Measurements from ENCODE around the gene HACD3. TPM values are rescaled to one million over a fixed set of nuclear protein-coding genes. Genes with fewer than 3 reads are reported as not detected.
"Not testable (repeated sequence)": the region's sequence is repeated elsewhere in the genome, so short reads cannot be mapped to it uniquely, and the experiment has no call there.

The HACD3 gene
- total and polyA plus RNA-seq, 5 donors, result 9.8 to 16.7 (median 14.1) TPM

GRCh38 chr15:65549288-65549687 lies 19.0 kb downstream of the HACD3 start:
- DNase-seq; H3K9me3 ChIP-seq (ENCODE audit: control insufficient read depth, low read length); intact Hi-C loops (cut with DNase I); H3K4me3 ChIP-seq (ENCODE audit: low read length); H3K4me1 ChIP-seq (ENCODE audit: control insufficient read depth, insufficient read depth, low read length); H3K27ac ChIP-seq (ENCODE audit: low read length); H3K27me3 ChIP-seq (ENCODE audit: control insufficient read depth, insufficient read depth); ATAC-seq: not testable (repeated sequence)
- 99% methylated on average over 9 of the region's 9 CpGs for WGBS

GRCh38 chr15:65550681-65551098 lies 20.4 kb downstream of the HACD3 start:
- ATAC-seq, result no peak

GRCh38 chr15:65551183-65551582 lies 20.9 kb downstream of the HACD3 start:
- H3K27ac ChIP-seq (ENCODE audit: low read length), result no peak overlapping the region
- H3K27me3 ChIP-seq (ENCODE audit: control insufficient read depth, insufficient read depth), result no peaks in the 10 kb centered on the region
- no peak overlapping the region for H3K4me3 ChIP-seq (ENCODE audit: low read length)
- H3K4me1 ChIP-seq (ENCODE audit: control insufficient read depth, insufficient read depth, low read length), result no peaks in the 10 kb centered on the region
- intact Hi-C loops (cut with DNase I), result no loop called here
- DNase-seq, result no peak
- no peak for ATAC-seq
- WGBS, result 64% methylated on average over 2 of the region's 2 CpGs
- no peaks in the 10 kb centered on the region for H3K9me3 ChIP-seq (ENCODE audit: control insufficient read depth, low read length)

More at GRCh38 chr15:65550681-65551098, 20.4 kb downstream of the HACD3 start:
- no peak for DNase-seq
- intact Hi-C loops (cut with DNase I), result no loop called here
- H3K4me1 ChIP-seq (ENCODE audit: control insufficient read depth, insufficient read depth, low read length), result no peaks in the 10 kb centered on the region
- H3K4me3 ChIP-seq (ENCODE audit: low read length), result no peak overlapping the region
- H3K9me3 ChIP-seq (ENCODE audit: control insufficient read depth, low read length), result no peaks in the 10 kb centered on the region
- whole genome bisulfite sequencing, result 81% methylated on average over 3 of the region's 3 CpGs
- no peak overlapping the region for H3K27ac ChIP-seq (ENCODE audit: low read length)
- H3K27me3 ChIP-seq (ENCODE audit: control insufficient read depth, insufficient read depth), result no peaks in the 10 kb centered on the region

- 98% methylated on average over 4 of the region's 6 CpGs for WGBS
- DNase-seq; H3K27ac ChIP-seq (ENCODE audit: low read length); ATAC-seq; intact Hi-C loops (cut with DNase I); H3K9me3 ChIP-seq (ENCODE audit: control insufficient read depth, low read length); H3K27me3 ChIP-seq (ENCODE audit: control insufficient read depth, insufficient read depth); H3K4me3 ChIP-seq (ENCODE audit: low read length); H3K4me1 ChIP-seq (ENCODE audit: control insufficient read depth, insufficient read depth, low read length): not testable (repeated sequence)
Observed at GRCh38 chr15:65552851-65553250, 22.6 kb downstream of the HACD3 start.

- Histone ChIP-seq H3K27ac (ENCODE audit: low read length) (no peak overlapping the region), H3K27me3 (ENCODE audit: control insufficient read depth, insufficient read depth) (no peaks in the 10 kb centered on the region), H3K9me3 (ENCODE audit: control insufficient read depth, low read length) (no peaks in the 10 kb centered on the region), H3K4me3 (ENCODE audit: low read length) (no peak overlapping the region), H3K4me1 (ENCODE audit: control insufficient read depth, insufficient read depth, low read length) (no peaks in the 10 kb centered on the region)
- DNase-seq (no peak), ATAC-seq (no peak)
- 97% methylated on average over 3 of the region's 3 CpGs for WGBS
- intact Hi-C loops (cut with DNase I), result no loop called here
Observed at GRCh38 chr15:65553691-65554090, 23.4 kb downstream of the HACD3 start.

- no peak overlapping the region for H3K4me3 ChIP-seq (ENCODE audit: low read length)
- H3K27me3 ChIP-seq (ENCODE audit: control insufficient read depth, insufficient read depth), result no peaks in the 10 kb centered on the region
- DNase-seq (no peak), ATAC-seq (no peak)
- 96% methylated on average over 7 of the region's 7 CpGs for WGBS
- H3K9me3 ChIP-seq (ENCODE audit: control insufficient read depth, low read length), result no peaks in the 10 kb centered on the region
- intact Hi-C loops (cut with DNase I), result no loop called here
- H3K27ac ChIP-seq (ENCODE audit: low read length), result no peak overlapping the region
- H3K4me1 ChIP-seq (ENCODE audit: control insufficient read depth, insufficient read depth, low read length), result no peaks in the 10 kb centered on the region
Observed at GRCh38 chr15:65556622-65557021, 26.4 kb downstream of the HACD3 start.

- DNase-seq (no peak), ATAC-seq (no peak)
- intact Hi-C loops (cut with DNase I), result no loop called here
- no peaks in the 10 kb centered on the region for H3K9me3 ChIP-seq (ENCODE audit: control insufficient read depth, low read length)
- H3K4me3 ChIP-seq (ENCODE audit: low read length), result no peak overlapping the region
- H3K27ac ChIP-seq (ENCODE audit: low read length), result no peak overlapping the region
- H3K4me1 ChIP-seq (ENCODE audit: control insufficient read depth, insufficient read depth, low read length), result no peaks in the 10 kb centered on the region
- 89% methylated on average over 5 of the region's 5 CpGs for WGBS
- H3K27me3 ChIP-seq (ENCODE audit: control insufficient read depth, insufficient read depth), result no peaks in the 10 kb centered on the region
Observed at GRCh38 chr15:65558336-65558735, 28.1 kb downstream of the HACD3 start.

- DNase-seq (no peak), ATAC-seq (no peak)
- 95% methylated on average over 6 of the region's 6 CpGs for WGBS
- H3K4me1 ChIP-seq (ENCODE audit: control insufficient read depth, insufficient read depth, low read length), result no peaks in the 10 kb centered on the region
- no peaks in the 10 kb centered on the region for H3K27me3 ChIP-seq (ENCODE audit: control insufficient read depth, insufficient read depth)
- H3K4me3 ChIP-seq (ENCODE audit: low read length), result no peak overlapping the region
- intact Hi-C loops (cut with DNase I), result no loop called here
- no peaks in the 10 kb centered on the region for H3K9me3 ChIP-seq (ENCODE audit: control insufficient read depth, low read length)
- H3K27ac ChIP-seq (ENCODE audit: low read length), result no peak overlapping the region
Observed at GRCh38 chr15:65558997-65559760, 28.9 kb downstream of the HACD3 start.

GRCh38 chr15:65559941-65560340 lies 29.7 kb downstream of the HACD3 start:
- no peak for ATAC-seq
- Histone ChIP-seq H3K4me1 (ENCODE audit: control insufficient read depth, insufficient read depth, low read length) (no peaks in the 10 kb centered on the region), H3K27me3 (ENCODE audit: control insufficient read depth, insufficient read depth) (no peaks in the 10 kb centered on the region), H3K9me3 (ENCODE audit: control insufficient read depth, low read length) (no peaks in the 10 kb centered on the region), H3K27ac (ENCODE audit: low read length) (no peak overlapping the region), H3K4me3 (ENCODE audit: low read length) (no peak overlapping the region)
- intact Hi-C loops (cut with DNase I), result no loop called here
- DNase-seq, result no peak

- Histone ChIP-seq H3K27me3 (ENCODE audit: control insufficient read depth, insufficient read depth) (no peaks in the 10 kb centered on the region), H3K4me3 (ENCODE audit: low read length) (no peak overlapping the region), H3K9me3 (ENCODE audit: control insufficient read depth, low read length) (no peaks in the 10 kb centered on the region), H3K4me1 (ENCODE audit: control insufficient read depth, insufficient read depth, low read length) (no peaks in the 10 kb centered on the region), H3K27ac (ENCODE audit: low read length) (no peak overlapping the region)
- intact Hi-C loops (cut with DNase I), result no loop called here
- DNase-seq (no peak), ATAC-seq (no peak)
- 95% methylated on average over 6 of the region's 6 CpGs for WGBS
Observed at GRCh38 chr15:65561934-65562333, 31.7 kb downstream of the HACD3 start.

- ATAC-seq (no peak), DNase-seq (no peak)
- H3K4me1 ChIP-seq (ENCODE audit: control insufficient read depth, insufficient read depth, low read length), result no peaks in the 10 kb centered on the region
- WGBS, result 86% methylated on average over 3 of the region's 3 CpGs
- H3K4me3 ChIP-seq (ENCODE audit: low read length), result no peak overlapping the region
- no peaks in the 10 kb centered on the region for H3K9me3 ChIP-seq (ENCODE audit: control insufficient read depth, low read length)
- H3K27me3 ChIP-seq (ENCODE audit: control insufficient read depth, insufficient read depth), result no peaks in the 10 kb centered on the region
- H3K27ac ChIP-seq (ENCODE audit: low read length), result no peak overlapping the region
- intact Hi-C loops (cut with DNase I), result no loop called here
Observed at GRCh38 chr15:65569728-65570127, 39.5 kb downstream of the HACD3 start.

GRCh38 chr15:65571971-65572370 lies 41.7 kb downstream of the HACD3 start:
- 88% methylated on average over 2 of the region's 2 CpGs for WGBS
- H3K9me3 ChIP-seq (ENCODE audit: control insufficient read depth, low read length), result no peaks in the 10 kb centered on the region
- no peak overlapping the region for H3K27ac ChIP-seq (ENCODE audit: low read length)
- no peaks in the 10 kb centered on the region for H3K4me1 ChIP-seq (ENCODE audit: control insufficient read depth, insufficient read depth, low read length)
- H3K27me3 ChIP-seq (ENCODE audit: control insufficient read depth, insufficient read depth), result no peaks in the 10 kb centered on the region
- H3K4me3 ChIP-seq (ENCODE audit: low read length), result no peak overlapping the region
- no peak for DNase-seq
- intact Hi-C loops (cut with DNase I), result no loop called here
- ATAC-seq, result no peak
